ENCODE data around the gene RNF220.
A peak's percentile ranks its signal among the peaks of the same experiment; 100 is the strongest.

Gene RNF220

DNA sequence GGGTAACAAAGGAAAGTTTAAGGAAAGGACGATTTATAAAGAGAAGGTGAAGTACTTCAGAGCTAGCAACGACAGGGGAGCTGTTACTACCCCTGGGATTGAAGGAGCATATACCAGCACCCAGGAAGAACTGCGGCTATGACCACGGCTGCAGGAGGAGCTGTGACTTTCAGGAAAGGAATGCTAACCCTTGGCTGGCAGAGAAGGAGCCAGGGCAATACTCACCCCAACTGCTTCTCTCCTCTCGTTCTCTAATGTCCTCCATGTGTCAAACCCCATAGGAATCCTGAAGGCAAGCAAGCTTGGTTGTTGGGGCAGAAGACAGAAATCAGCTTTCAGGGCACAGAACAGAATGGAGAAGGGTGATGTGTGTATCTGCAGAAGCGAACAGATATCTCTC is 148.7 kb downstream of the RNF220 start:
- ATAC-seq: peak; percentile 87
- TF ChIP-seq, protein P1, sequence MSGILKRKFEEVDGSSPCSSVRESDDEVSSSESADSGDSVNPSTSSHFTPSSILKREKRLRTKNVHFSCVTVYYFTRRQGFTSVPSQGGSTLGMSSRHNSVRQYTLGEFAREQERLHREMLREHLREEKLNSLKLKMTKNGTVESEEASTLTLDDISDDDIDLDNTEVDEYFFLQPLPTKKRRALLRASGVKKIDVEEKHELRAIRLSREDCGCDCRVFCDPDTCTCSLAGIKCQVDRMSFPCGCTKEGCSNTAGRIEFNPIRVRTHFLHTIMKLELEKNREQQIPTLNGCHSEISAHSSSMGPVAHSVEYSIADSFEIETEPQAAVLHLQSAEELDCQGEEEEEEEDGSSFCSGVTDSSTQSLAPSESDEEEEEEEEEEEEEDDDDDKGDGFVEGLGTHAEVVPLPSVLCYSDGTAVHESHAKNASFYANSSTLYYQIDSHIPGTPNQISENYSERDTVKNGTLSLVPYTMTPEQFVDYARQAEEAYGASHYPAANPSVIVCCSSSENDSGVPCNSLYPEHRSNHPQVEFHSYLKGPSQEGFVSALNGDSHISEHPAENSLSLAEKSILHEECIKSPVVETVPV (CRISPR knock-in tag; IDR thresholded peaks at IDR 0.05): no peak
- no peak for TF ChIP-seq SNAI2 (CRISPR knock-in tag; IDR thresholded peaks at IDR 0.05)
- TF ChIP-seq TCF4 (CRISPR knock-in tag; IDR thresholded peaks at IDR 0.05; ENCODE audit: borderline replicate concordance): no peak
- no peak for TF ChIP-seq ZFP30 (CRISPR knock-in tag; IDR thresholded peaks at IDR 0.05)
- TF ChIP-seq ESRRG (CRISPR knock-in tag; IDR thresholded peaks at IDR 0.05): no peak
- no peak for TF ChIP-seq ZNF8 (CRISPR knock-in tag; IDR thresholded peaks at IDR 0.05)
- no peak for TF ChIP-seq OSR1 (CRISPR knock-in tag; IDR thresholded peaks at IDR 0.05)
- no peak for TF ChIP-seq CSDC2 (CRISPR knock-in tag; IDR thresholded peaks at IDR 0.05)
- no peak for TF ChIP-seq ZNF565 (CRISPR knock-in tag; conservative IDR thresholded peaks at IDR 0.05; ENCODE audit: low read depth)
- TF ChIP-seq, protein P2, sequence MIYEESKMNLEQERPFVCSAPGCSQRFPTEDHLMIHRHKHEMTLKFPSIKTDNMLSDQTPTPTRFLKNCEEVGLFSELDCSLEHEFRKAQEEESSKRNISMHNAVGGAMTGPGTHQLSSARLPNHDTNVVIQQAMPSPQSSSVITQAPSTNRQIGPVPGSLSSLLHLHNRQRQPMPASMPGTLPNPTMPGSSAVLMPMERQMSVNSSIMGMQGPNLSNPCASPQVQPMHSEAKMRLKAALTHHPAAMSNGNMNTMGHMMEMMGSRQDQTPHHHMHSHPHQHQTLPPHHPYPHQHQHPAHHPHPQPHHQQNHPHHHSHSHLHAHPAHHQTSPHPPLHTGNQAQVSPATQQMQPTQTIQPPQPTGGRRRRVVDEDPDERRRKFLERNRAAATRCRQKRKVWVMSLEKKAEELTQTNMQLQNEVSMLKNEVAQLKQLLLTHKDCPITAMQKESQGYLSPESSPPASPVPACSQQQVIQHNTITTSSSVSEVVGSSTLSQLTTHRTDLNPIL (CRISPR knock-in tag; IDR thresholded peaks at IDR 0.05; ENCODE audit: low read depth): no peak
- TF ChIP-seq RARB (CRISPR knock-in tag; IDR thresholded peaks at IDR 0.05): no peak
- no peak for TF ChIP-seq ZC3H10 (CRISPR knock-in tag; IDR thresholded peaks at IDR 0.05)
- no peak for TF ChIP-seq ZFP3 (CRISPR knock-in tag; IDR thresholded peaks at IDR 0.05)
- TF ChIP-seq, protein P3, sequence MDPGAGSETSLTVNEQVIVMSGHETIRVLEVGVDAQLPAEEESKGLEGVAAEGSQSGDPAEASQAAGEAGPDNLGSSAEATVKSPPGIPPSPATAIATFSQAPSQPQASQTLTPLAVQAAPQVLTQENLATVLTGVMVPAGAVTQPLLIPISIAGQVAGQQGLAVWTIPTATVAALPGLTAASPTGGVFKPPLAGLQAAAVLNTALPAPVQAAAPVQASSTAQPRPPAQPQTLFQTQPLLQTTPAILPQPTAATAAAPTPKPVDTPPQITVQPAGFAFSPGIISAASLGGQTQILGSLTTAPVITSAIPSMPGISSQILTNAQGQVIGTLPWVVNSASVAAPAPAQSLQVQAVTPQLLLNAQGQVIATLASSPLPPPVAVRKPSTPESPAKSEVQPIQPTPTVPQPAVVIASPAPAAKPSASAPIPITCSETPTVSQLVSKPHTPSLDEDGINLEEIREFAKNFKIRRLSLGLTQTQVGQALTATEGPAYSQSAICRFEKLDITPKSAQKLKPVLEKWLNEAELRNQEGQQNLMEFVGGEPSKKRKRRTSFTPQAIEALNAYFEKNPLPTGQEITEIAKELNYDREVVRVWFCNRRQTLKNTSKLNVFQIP (CRISPR knock-in tag; IDR thresholded peaks at IDR 0.05; ENCODE audit: borderline replicate concordance, low read depth): no peak
- TF ChIP-seq ZNF70 (CRISPR knock-in tag; IDR thresholded peaks at IDR 0.05): no peak
- TF ChIP-seq PPARA (CRISPR knock-in tag; IDR thresholded peaks at IDR 0.05; ENCODE audit: borderline replicate concordance): no peak
- TF ChIP-seq TOX (CRISPR knock-in tag; IDR thresholded peaks at IDR 0.05; ENCODE audit: borderline replicate concordance): no peak
- no peak for TF ChIP-seq GLIS3 (CRISPR knock-in tag; IDR thresholded peaks at IDR 0.05)

DNA sequence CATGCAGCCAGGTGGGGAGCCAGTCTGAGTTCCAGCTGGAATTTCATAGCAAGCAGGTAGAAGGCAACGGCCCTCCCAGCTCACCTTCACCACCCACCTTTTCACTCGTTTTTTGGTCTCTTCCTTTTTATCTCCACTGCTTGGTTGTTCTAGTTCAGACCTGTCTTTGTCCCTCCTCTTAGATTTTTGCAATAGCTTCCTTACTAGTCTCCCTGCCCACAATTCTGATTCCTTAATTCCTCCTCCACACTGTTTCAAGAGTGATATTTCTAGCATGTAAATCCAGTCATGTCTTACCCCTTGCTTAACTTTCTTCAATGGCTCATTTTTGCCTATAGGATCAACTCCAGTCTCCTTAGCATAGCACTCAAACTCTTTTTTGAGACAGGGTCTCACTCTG is 149.7 kb downstream of the RNF220 start:
- ATAC-seq: no peak
- TF ChIP-seq OSR1 (CRISPR knock-in tag; IDR thresholded peaks at IDR 0.05) (no peak), ESRRG (CRISPR knock-in tag; IDR thresholded peaks at IDR 0.05) (no peak), ISL1 (CRISPR knock-in tag; IDR thresholded peaks at IDR 0.05) (no peak), PPARA (CRISPR knock-in tag; IDR thresholded peaks at IDR 0.05; ENCODE audit: borderline replicate concordance) (no peak), GLIS3 (CRISPR knock-in tag; IDR thresholded peaks at IDR 0.05) (no peak), ZC3H10 (CRISPR knock-in tag; IDR thresholded peaks at IDR 0.05) (no peak)
- TF ChIP-seq, protein P4, sequence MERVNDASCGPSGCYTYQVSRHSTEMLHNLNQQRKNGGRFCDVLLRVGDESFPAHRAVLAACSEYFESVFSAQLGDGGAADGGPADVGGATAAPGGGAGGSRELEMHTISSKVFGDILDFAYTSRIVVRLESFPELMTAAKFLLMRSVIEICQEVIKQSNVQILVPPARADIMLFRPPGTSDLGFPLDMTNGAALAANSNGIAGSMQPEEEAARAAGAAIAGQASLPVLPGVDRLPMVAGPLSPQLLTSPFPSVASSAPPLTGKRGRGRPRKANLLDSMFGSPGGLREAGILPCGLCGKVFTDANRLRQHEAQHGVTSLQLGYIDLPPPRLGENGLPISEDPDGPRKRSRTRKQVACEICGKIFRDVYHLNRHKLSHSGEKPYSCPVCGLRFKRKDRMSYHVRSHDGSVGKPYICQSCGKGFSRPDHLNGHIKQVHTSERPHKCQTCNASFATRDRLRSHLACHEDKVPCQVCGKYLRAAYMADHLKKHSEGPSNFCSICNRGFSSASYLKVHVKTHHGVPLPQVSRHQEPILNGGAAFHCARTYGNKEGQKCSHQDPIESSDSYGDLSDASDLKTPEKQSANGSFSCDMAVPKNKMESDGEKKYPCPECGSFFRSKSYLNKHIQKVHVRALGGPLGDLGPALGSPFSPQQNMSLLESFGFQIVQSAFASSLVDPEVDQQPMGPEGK (CRISPR knock-in tag; IDR thresholded peaks at IDR 0.05; ENCODE audit: borderline replicate concordance): no peak

DNA sequence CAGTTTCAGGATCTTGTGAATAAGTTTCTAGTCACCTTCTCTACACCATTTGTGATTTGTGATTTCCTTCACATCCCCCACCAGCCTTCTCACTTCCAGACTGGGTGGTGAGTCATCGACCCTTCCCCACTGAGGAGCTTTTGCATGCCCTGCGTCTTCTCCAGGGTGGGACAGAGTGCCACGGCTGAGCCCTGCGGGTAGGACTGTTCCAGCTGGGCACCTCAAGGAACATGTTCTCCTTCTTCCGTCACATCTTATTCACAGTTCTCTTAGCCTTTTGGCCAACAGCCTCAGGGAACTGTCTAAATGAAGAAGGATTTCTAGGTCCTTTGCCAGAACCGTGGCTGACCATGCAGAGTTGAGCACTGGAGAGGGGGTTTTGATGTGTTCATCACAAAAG is 152.7 kb downstream of the RNF220 start:
- no peak for ATAC-seq
- TF ChIP-seq PPARA (CRISPR knock-in tag; IDR thresholded peaks at IDR 0.05; ENCODE audit: borderline replicate concordance): no peak
- TF ChIP-seq ISL1 (CRISPR knock-in tag; IDR thresholded peaks at IDR 0.05): no peak
- TF ChIP-seq SNAI2 (CRISPR knock-in tag; IDR thresholded peaks at IDR 0.05): no peak
- TF ChIP-seq, protein P3 (CRISPR knock-in tag; IDR thresholded peaks at IDR 0.05; ENCODE audit: borderline replicate concordance, low read depth): no peak
- no peak for TF ChIP-seq GLIS3 (CRISPR knock-in tag; IDR thresholded peaks at IDR 0.05)
- TF ChIP-seq, protein P2 (CRISPR knock-in tag; IDR thresholded peaks at IDR 0.05; ENCODE audit: low read depth): no peak
- TF ChIP-seq ZFP3 (CRISPR knock-in tag; IDR thresholded peaks at IDR 0.05): no peak
- no peak for TF ChIP-seq ZNF565 (CRISPR knock-in tag; conservative IDR thresholded peaks at IDR 0.05; ENCODE audit: low read depth)
- TF ChIP-seq ZFP30 (CRISPR knock-in tag; IDR thresholded peaks at IDR 0.05): no peak
- TF ChIP-seq BACH2 (CRISPR knock-in tag; IDR thresholded peaks at IDR 0.05; ENCODE audit: borderline replicate concordance): no peak
- TF ChIP-seq ARNTL (CRISPR knock-in tag; IDR thresholded peaks at IDR 0.05; ENCODE audit: borderline replicate concordance, low read depth): no peak
- no peak for TF ChIP-seq OSR1 (CRISPR knock-in tag; IDR thresholded peaks at IDR 0.05)
- TF ChIP-seq, protein P1 (CRISPR knock-in tag; IDR thresholded peaks at IDR 0.05): no peak
- no peak for TF ChIP-seq ZNF70 (CRISPR knock-in tag; IDR thresholded peaks at IDR 0.05)
- no peak for TF ChIP-seq ZNF8 (CRISPR knock-in tag; IDR thresholded peaks at IDR 0.05)
- no peak for TF ChIP-seq TCF4 (CRISPR knock-in tag; IDR thresholded peaks at IDR 0.05; ENCODE audit: borderline replicate concordance)
- no peak for TF ChIP-seq ZC3H10 (CRISPR knock-in tag; IDR thresholded peaks at IDR 0.05)

Measured in SK-N-SH treated with all-trans-retinoic acid at 6 μM for 48 hours (cell line).